H9 (cell line): ENCODE data around the gene CDC42. TPM values are rescaled to one million over a fixed set of nuclear protein-coding genes. Genes with fewer than 3 reads are reported as not detected.

Experiments used
- DNase-seq: peaks from one replicate; pipeline ENCODE4 v3.0.0-alpha.2; 2017
- H2AFZ ChIP-seq: one replicate; pipeline ENCODE4 v1.6.1; 2013; ENCODE audit warnings: mild to moderate bottlenecking, low read length, control low read depth, moderate library complexity
- H2AK5ac ChIP-seq: 2 replicates; pipeline ENCODE4 v1.6.1; 2013; ENCODE audit warnings: low read length, control low read depth, mixed read lengths; ENCODE audit not compliant: insufficient read length
- H2BK120ac ChIP-seq: one replicate; pipeline ENCODE4 v1.6.1; 2013; ENCODE audit warnings: low read depth, mild to moderate bottlenecking, low read length, control low read depth, inconsistent platforms; ENCODE audit not compliant: poor library complexity, severe bottlenecking
- H2BK12ac ChIP-seq: 2 replicates; pipeline ENCODE4 v1.6.1; 2013; ENCODE audit warnings: low read length, control low read depth, mixed read lengths, low read depth; ENCODE audit not compliant: insufficient read length
- H2BK15ac ChIP-seq: 2 replicates; pipeline ENCODE4 v1.6.1; 2013; ENCODE audit warnings: low read depth, low read length, control low read depth
- H2BK20ac ChIP-seq: one replicate; pipeline ENCODE4 v1.6.1; 2013; ENCODE audit warnings: low read depth, mild to moderate bottlenecking, low read length, control low read depth, inconsistent platforms; ENCODE audit not compliant: poor library complexity, severe bottlenecking
- H2BK5ac ChIP-seq: 2 replicates; pipeline ENCODE4 v1.6.1; 2013; ENCODE audit warnings: low read length, control low read depth, mixed read lengths; ENCODE audit not compliant: insufficient read length
- H3K14ac ChIP-seq: 2 replicates; pipeline ENCODE4 v1.6.1; 2013; ENCODE audit warnings: low read length, control low read depth; ENCODE audit not compliant: insufficient read depth
- H3K18ac ChIP-seq: 2 replicates; pipeline ENCODE4 v1.6.1; 2013; ENCODE audit warnings: low read depth, mild to moderate bottlenecking, mixed read lengths, low read length, control low read depth; ENCODE audit not compliant: insufficient read length
- H3K23ac ChIP-seq: 2 replicates; pipeline ENCODE4 v1.6.1; 2013; ENCODE audit warnings: low read length, control low read depth, mixed read lengths, low read depth; ENCODE audit not compliant: insufficient read length
- H3K23me2 ChIP-seq: 2 replicates; pipeline ENCODE4 v1.6.1; 2013; ENCODE audit warnings: low read depth, mild to moderate bottlenecking, mixed read lengths, low read length, control low read depth; ENCODE audit not compliant: insufficient read length, poor library complexity, severe bottlenecking
- H3K27ac ChIP-seq: 2 replicates; pipeline ENCODE4 v1.5.1; 2013; ENCODE audit warnings: low read length, control low read depth, mixed read lengths, low read depth; ENCODE audit not compliant: insufficient read length
- H3K27me3 ChIP-seq: 2 replicates; pipeline ENCODE4 v1.6.1; 2013; ENCODE audit warnings: low read length, control low read depth, inconsistent platforms; ENCODE audit not compliant: insufficient read depth
- H3K4ac ChIP-seq: 2 replicates; pipeline ENCODE4 v1.6.1; 2013; ENCODE audit warnings: low read depth, mild to moderate bottlenecking, control low read depth, inconsistent platforms, low read length, moderate library complexity
- H3K4me1 ChIP-seq: 2 replicates; pipeline ENCODE4 v1.6.1; 2013; ENCODE audit warnings: low read length, control low read depth, inconsistent platforms; ENCODE audit not compliant: insufficient read depth
- H3K4me2 ChIP-seq: 2 replicates; pipeline ENCODE4 v1.6.1; 2013; ENCODE audit warnings: low read length, control low read depth, mixed read lengths; ENCODE audit not compliant: insufficient read length, insufficient read depth
- H3K56ac ChIP-seq: 2 replicates; pipeline ENCODE4 v1.6.1; 2013; ENCODE audit warnings: low read depth, mild to moderate bottlenecking, mixed read lengths, low read length, control low read depth; ENCODE audit not compliant: insufficient read length
- H3K79me1 ChIP-seq: 2 replicates; pipeline ENCODE4 v1.6.1; 2013; ENCODE audit warnings: low read depth, mild to moderate bottlenecking, moderate library complexity, low read length, control low read depth, inconsistent platforms; ENCODE audit not compliant: insufficient read depth, poor library complexity, severe bottlenecking
- H3K79me2 ChIP-seq: 2 replicates; pipeline ENCODE4 v1.6.1; 2013; ENCODE audit warnings: low read length, control low read depth, inconsistent platforms; ENCODE audit not compliant: insufficient read depth
- H3K9ac ChIP-seq: 2 replicates; pipeline ENCODE4 v1.6.1; 2013; ENCODE audit warnings: low read length, control low read depth, mixed read lengths; ENCODE audit not compliant: insufficient read length; ENCODE audit errors: extremely low read depth
- H3K9me3 ChIP-seq: one replicate; pipeline ENCODE4 v1.6.1; 2013; ENCODE audit warnings: low read depth, low read length, inconsistent platforms; ENCODE audit not compliant: control insufficient read depth
- H3T11ph ChIP-seq: one replicate; pipeline ENCODE4 v1.6.1; 2013; ENCODE audit warnings: mild to moderate bottlenecking, low read length, control low read depth, inconsistent platforms
- H4K20me1 ChIP-seq: one replicate; pipeline ENCODE4 v1.6.1; 2013; ENCODE audit not compliant: control insufficient read depth, insufficient read length, insufficient read depth
- H4K5ac ChIP-seq: 2 replicates; pipeline ENCODE4 v1.6.1; 2013; ENCODE audit warnings: low read depth, mild to moderate bottlenecking, mixed read lengths, low read length, control low read depth; ENCODE audit not compliant: insufficient read length
- H4K8ac ChIP-seq: replicated peaks from 2 replicates; pipeline ENCODE4 v1.6.1; 2013; ENCODE audit warnings: low read length, control low read depth, mixed read lengths, low read depth; ENCODE audit not compliant: insufficient read length
- H4K91ac ChIP-seq: 2 replicates; pipeline ENCODE4 v1.6.1; 2013; ENCODE audit warnings: low read depth, mild to moderate bottlenecking, moderate library complexity, mixed read lengths, low read length, control low read depth; ENCODE audit not compliant: insufficient read length
- H3K27ac Mint-ChIP-seq, 3 experiments: 2 replicates in 2 of 3; 3 replicates in 1 of 3; pipeline ENCODE4 v1.8.0; 2020 to 2021; ENCODE audit warnings: mixed read lengths in 3 of 3, mild to moderate bottlenecking in 1 of 3, moderate library complexity in 1 of 3
- H3K27me3 Mint-ChIP-seq: 2 replicates; pipeline ENCODE4 v1.8.0; 2021; ENCODE audit warnings: low read depth, mild to moderate bottlenecking, moderate library complexity, mixed read lengths
- H3K36me3 Mint-ChIP-seq, 3 experiments: 2 replicates in 2 of 3; 3 replicates in 1 of 3; pipeline ENCODE4 v1.8.0; 2020 to 2021; ENCODE audit warnings: low read depth in 3 of 3, mixed read lengths in 3 of 3; ENCODE audit not compliant: insufficient read depth in 1 of 3
- H3K4me1 Mint-ChIP-seq, 2 experiments: 2 replicates each; pipeline ENCODE4 v1.8.0; 2020; ENCODE audit warnings: mixed read lengths in 2 of 2
- H3K4me3 Mint-ChIP-seq, 2 experiments: 2 replicates in 1 of 2; 3 replicates in 1 of 2; pipeline ENCODE4 v1.8.0; 2020 to 2021; ENCODE audit warnings: mild to moderate bottlenecking in 2 of 2, mixed read lengths in 2 of 2, moderate library complexity in 1 of 2
- H3K9me3 Mint-ChIP-seq, 2 experiments: 2 replicates in 1 of 2; 3 replicates in 1 of 2; pipeline ENCODE4 v1.8.0; 2020; ENCODE audit warnings: mild to moderate bottlenecking in 2 of 2, mixed read lengths in 2 of 2, moderate library complexity in 1 of 2
- WGBS: extraction: QIAGEN DNeasy Blood & Tissue Kit; methylation state at CpG from one replicate; pipeline ENCODE4 v1.1.7; 2013; ENCODE audit warnings: missing lambda C conversion rate, low lambda C conversion rate, mixed read lengths; ENCODE audit not compliant: insufficient read length; ENCODE audit errors: extremely low coverage; 5-methylcytosine and 5-hydroxymethylcytosine counted together
- total RNA-seq: library from RNA; stranded (reverse); gene quantifications from 2 replicates; pipeline ENCODE4 v1.2.1, GENCODE V29; 2021
- TF ChIP-seq, protein P1 (sequence below): fragments of 200-600 bp; sonication (generic); conservative IDR thresholded peaks from 3 replicates; pipeline ENCODE4 v1.8.0; 2021; ENCODE audit warnings: antibody characterized with exemption, mild to moderate bottlenecking

Gene CDC42
- total RNA-seq, 1 experiment from 2014 or later, result 197 TPM

DNA sequence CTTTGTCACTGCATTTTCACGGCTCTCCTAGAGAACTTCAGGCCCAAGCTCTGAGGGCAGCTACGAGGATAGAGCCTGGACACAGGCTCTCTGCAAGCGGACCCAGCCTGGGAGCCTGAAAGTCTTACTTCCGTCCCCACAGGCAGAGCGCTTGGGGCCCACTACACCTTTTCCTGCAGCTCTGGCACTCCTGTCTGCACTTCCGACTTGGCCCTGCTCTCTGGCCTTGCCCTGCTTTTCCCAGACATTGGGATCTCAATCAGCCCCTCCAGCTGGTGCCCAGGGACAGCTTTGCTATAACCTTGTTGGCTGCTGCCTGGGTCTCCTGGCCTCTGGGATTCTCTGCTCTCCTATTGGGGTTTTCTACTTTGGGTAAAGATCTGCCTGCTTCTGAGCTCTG lies 62.8 kb downstream of the CDC42 start:
- peak; percentile 19 for DNase-seq
- no peak overlapping the region for H2BK120ac ChIP-seq
- no CpG with 5 or more reads among the region's 6 CpGs for WGBS
- H3K23me2 ChIP-seq, result no peaks in the 10 kb centered on the region
- no peak overlapping the region for H4K5ac ChIP-seq
- H3K27ac ChIP-seq, result no peak overlapping the region
- no peak overlapping the region for H3K56ac ChIP-seq
- H2BK15ac ChIP-seq, result no peak overlapping the region
- no peaks in the 10 kb centered on the region for H3K27me3 Mint-ChIP-seq
- no peak overlapping the region for H3K18ac ChIP-seq
- H2BK5ac ChIP-seq, result no peak overlapping the region
- H3K14ac ChIP-seq, result no peak overlapping the region
- H3K27me3 ChIP-seq, result no peaks in the 10 kb centered on the region
- H3K9ac ChIP-seq, result no peak overlapping the region
- H3T11ph ChIP-seq, result no peak overlapping the region
- H3K23ac ChIP-seq, result no peak overlapping the region
- TF ChIP-seq, protein P1, sequence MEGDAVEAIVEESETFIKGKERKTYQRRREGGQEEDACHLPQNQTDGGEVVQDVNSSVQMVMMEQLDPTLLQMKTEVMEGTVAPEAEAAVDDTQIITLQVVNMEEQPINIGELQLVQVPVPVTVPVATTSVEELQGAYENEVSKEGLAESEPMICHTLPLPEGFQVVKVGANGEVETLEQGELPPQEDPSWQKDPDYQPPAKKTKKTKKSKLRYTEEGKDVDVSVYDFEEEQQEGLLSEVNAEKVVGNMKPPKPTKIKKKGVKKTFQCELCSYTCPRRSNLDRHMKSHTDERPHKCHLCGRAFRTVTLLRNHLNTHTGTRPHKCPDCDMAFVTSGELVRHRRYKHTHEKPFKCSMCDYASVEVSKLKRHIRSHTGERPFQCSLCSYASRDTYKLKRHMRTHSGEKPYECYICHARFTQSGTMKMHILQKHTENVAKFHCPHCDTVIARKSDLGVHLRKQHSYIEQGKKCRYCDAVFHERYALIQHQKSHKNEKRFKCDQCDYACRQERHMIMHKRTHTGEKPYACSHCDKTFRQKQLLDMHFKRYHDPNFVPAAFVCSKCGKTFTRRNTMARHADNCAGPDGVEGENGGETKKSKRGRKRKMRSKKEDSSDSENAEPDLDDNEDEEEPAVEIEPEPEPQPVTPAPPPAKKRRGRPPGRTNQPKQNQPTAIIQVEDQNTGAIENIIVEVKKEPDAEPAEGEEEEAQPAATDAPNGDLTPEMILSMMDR, result no peak
- no peak overlapping the region for H3K4me2 ChIP-seq
- no peak overlapping the region for H2AK5ac ChIP-seq
- H2AFZ ChIP-seq, result no peak overlapping the region
- H3K36me3 Mint-ChIP-seq, result peaks cover 1 to 11% (median 4%) of the 10 kb centered on the region in 3 experiments; a peak in 4 of 7 replicates
- no peak overlapping the region for H2BK20ac ChIP-seq
- no peaks in the 10 kb centered on the region; the same call in 1 of the 2 replicates for H3K4me1 ChIP-seq
- peak overlapping the region in 2 of 3 experiments; percentile 54 to 82; a peak in 4 of 7 replicates for H3K27ac Mint-ChIP-seq
- no peak overlapping the region for H4K8ac ChIP-seq
- H3K79me1 ChIP-seq, result no peaks in the 10 kb centered on the region
- no peak overlapping the region for H3K4me3 Mint-ChIP-seq
- no peaks in the 10 kb centered on the region for H3K79me2 ChIP-seq
- H4K20me1 ChIP-seq, result no peaks in the 10 kb centered on the region
- no peak overlapping the region for H3K4ac ChIP-seq
- H4K91ac ChIP-seq, result no peak overlapping the region
- no peaks in the 10 kb centered on the region for H3K9me3 Mint-ChIP-seq
- H2BK12ac ChIP-seq, result no peak overlapping the region
- H3K9me3 ChIP-seq, result no peaks in the 10 kb centered on the region
- H3K4me1 Mint-ChIP-seq, result peaks cover 24 to 34% of the 10 kb centered on the region in 2 experiments
